Embryonic facial prominence (tissue), 1 donor: ENCODE data around the gene RAC3.

ENCODE experiments used
- DNase-seq: peaks from one replicate; pipeline ENCODE4 v3.0.0-alpha.2; 2016; ENCODE audit errors: extremely low spot score

The RAC3 gene

GRCh38 chr17:82012640-82013295, 18.7 kb upstream of the RAC3 start:
- no peak for DNase-seq

- no peak for DNase-seq
Measured at GRCh38 chr17:82013341-82013740, 18.1 kb upstream of the RAC3 start.

GRCh38 chr17:82013772-82014321, 17.6 kb upstream of the RAC3 start:
- no peak for DNase-seq

GRCh38 chr17:82014432-82014831, 17.0 kb upstream of the RAC3 start:
- no peak for DNase-seq

- no peak for DNase-seq
Measured at GRCh38 chr17:82014971-82015310, 16.5 kb upstream of the RAC3 start.

GRCh38 chr17:82015311-82015971, 16.0 kb upstream of the RAC3 start:
- no peak for DNase-seq

GRCh38 chr17:82016061-82016874, 15.2 kb upstream of the RAC3 start:
- DNase-seq: no peak

- no peak for DNase-seq
Measured at GRCh38 chr17:82016875-82017459, 14.5 kb upstream of the RAC3 start.

GRCh38 chr17:82017612-82018151, 13.8 kb upstream of the RAC3 start:
- DNase-seq: no peak

- no peak for DNase-seq
Measured at GRCh38 chr17:82018152-82018988, 13.1 kb upstream of the RAC3 start.

GRCh38 chr17:82018989-82019689, 12.3 kb upstream of the RAC3 start:
- DNase-seq: no peak

- no peak for DNase-seq
Measured at GRCh38 chr17:82019690-82020571, 11.5 kb upstream of the RAC3 start.

GRCh38 chr17:82020572-82021106, 10.8 kb upstream of the RAC3 start:
- DNase-seq: no peak

- DNase-seq: no peak
Measured at GRCh38 chr17:82021107-82021899, 10.2 kb upstream of the RAC3 start.

- no peak for DNase-seq
Measured at GRCh38 chr17:82021900-82022309, 9.6 kb upstream of the RAC3 start.

GRCh38 chr17:82022310-82022980, 9.0 kb upstream of the RAC3 start, which contains the start of gene CENPX:
Gene CENPX (minus strand): TSS chr17:82022878. CDS start chr17:82022861, 17 bp downstream.
- no peak for DNase-seq

- DNase-seq: peak; percentile 99
Measured at GRCh38 chr17:82022981-82023446, 8.5 kb upstream of the RAC3 start, which contains the start of gene LRRC45. Gene LRRC45 (plus strand): TSS chr17:82023305. CDS start chr17:82023644, 339 bp downstream.
